ENCODE data around the gene MAFF.

Gene MAFF

DNA sequence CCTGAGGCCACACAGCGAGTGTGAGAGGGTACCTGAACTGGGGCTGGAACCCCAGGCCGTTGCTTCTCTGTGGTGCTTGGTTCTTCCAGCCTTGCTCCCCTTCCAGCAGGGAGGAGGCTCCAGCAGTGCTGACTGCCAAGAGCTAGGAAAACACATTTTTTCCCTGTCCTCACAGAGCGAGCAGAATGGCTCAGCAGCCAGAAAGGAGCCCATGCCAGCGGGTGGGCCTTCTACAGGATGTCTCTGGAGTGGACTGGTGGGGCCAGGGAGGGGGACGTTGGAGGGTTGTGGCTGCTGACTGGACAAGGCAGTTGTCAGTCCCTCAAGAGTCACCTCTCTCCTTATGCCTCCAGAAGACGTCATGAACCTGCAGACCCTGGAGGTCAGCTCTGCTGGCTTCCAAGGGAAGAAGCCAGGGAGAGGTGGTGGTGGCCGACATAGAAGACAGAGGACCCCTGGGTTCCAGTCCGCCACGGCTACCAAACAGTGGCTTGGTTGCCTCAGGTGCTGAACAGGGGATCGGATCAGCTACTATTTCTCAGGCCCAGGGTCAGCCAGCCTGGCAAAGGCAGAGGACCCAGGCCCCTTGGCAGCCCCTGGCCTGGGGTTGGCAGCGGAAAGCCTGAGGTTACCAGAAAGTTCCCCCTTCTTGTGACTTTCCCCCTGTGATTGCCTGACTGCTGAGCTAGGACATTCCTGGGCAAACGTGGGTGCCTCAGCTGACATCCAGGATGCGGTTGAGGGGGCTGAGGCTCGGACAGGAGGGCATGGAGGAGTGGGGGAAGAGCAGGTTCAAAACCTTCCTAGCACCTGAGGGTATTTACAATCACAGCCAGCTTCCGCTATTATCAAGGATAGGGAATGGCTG lies 3.7 kb downstream of the MAFF start:
- DNase-seq: no peak

DNA sequence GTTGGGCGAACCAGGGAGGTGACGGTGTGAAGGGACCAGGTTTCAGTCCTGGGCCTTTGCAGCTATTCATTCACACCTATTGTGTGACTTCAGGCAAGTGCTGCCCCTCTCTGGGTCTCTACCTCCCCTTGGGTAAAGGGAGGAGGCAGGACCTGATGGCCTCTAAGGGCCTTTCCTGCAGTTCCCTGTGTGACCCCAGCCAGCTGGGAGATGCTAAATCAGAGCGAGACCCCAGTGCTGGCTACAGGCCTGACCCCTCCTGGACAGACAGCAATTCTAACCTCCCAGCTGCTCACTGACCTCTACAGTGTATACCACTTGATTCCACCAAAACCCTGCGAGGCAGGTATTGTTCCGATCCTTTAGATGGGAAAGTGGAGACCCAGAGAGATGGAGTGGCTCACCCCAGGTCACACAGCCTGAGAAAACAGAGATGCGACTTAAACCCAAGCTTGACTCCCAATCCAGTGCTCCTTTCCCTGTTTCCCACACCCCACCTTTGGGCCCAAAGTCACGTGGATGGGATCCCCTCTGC lies 6.2 kb downstream of the MAFF start:
- no peak for DNase-seq

DNA sequence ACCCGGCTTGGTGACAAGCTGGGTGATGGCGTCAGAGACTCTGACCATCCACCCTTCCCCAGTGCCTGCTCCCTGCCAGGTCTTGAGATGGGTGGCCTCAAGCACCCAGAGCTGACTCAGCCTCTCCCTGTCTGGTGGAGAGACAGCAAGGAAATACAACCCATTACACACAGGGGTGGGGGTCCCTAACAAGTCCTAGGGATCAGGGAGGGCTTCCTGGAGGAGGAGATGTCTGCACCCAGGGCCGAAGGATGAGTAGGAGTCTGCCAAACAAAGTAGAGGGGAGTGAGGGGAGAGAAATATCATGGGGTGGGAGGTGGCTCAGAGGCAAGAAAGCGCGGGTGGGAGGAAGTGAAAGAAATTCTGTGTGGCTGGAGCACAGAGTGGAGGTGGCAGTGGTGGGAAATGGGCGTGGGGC lies 6.8 kb downstream of the MAFF start:
- DNase-seq: no peak

DNA sequence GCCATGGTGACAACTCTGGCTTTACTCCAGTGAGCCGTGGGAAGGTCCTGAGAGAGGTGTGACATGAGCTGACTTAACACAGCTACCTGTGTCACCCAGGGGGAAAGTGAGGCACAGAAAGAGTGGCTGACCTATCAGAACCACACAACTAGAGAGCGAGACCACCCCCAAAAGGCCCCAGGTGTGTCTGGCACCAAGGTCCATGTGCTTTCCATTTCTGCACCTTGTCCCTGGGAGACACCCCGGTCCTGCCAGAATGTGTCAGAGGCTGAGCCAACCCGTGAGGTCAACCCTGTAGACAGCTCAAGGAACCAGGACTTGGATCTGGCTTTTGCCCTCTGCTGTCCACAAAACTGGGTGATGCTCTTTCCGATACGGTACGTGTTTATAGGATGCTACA lies 9.8 kb downstream of the MAFF start:
- DNase-seq: no peak

DNA sequence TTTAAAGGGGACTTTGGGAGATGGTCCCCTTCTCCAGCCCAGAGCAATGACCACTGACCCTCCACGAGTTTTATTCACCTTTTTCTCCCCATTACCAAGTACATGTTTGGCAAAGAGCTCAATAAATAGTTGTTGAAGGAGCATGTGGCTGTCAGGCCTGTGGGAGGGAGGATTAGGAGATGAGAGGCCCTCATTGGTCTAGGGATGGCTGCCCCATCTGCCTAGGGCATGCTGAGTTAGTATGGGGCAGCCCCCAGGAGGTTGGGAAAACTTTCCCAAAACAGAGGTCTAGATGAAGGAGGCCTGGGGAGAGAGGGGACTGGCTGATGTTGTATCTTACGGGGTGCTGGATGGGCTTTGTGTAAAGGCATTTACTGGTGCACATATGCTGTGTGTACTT lies 10.6 kb downstream of the MAFF start:
- DNase-seq: no peak

DNA sequence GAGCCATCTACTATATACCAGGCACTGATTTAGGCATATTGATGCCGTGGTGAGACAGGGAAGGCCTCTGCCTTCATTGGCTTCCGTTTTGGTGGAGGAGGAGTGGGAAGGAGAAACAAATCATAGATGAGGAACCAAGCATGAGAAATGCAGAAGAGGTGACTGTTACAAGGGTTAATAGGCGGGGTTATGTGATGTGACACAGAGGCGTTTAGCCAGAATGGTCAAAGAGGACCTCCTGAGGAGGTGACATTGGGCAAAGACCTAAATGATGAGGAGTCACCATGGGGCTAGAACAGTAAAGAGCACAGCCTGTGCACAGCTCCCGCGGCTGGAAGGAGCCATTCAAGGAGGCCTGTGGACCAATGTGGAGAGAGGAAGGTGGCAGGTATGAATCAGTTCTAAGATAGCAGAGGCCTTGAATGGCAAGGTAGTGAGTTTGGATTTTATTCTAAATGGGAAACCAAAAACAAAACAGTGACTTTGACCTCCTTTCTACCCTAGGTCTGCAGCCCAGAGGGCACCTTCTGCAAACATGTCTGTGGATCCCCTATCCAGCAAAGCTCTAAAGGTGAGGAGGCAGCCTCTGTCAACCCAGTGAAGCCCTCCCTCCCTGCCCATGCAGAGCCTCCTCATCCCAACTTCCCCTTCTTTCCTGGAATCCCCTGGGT lies 11.7 kb downstream of the MAFF start:
- DNase-seq: no peak

DNA sequence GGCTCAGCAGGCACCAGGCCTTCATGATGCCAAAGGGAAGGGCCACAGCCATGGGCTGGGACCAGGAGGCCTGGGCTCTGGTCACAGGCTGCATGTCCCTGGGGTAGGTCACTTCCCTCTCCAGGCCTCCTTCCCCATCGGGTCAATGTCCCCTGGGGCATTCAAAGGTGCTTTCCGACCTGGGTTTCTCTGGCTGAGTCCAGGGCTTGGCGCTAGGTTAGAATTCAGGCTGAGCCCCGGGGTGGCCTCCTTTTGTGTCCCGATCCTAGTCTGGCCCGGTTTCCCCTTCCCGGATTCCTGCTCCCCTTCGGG lies 12.2 kb downstream of the MAFF start:
- no peak for DNase-seq

DNA sequence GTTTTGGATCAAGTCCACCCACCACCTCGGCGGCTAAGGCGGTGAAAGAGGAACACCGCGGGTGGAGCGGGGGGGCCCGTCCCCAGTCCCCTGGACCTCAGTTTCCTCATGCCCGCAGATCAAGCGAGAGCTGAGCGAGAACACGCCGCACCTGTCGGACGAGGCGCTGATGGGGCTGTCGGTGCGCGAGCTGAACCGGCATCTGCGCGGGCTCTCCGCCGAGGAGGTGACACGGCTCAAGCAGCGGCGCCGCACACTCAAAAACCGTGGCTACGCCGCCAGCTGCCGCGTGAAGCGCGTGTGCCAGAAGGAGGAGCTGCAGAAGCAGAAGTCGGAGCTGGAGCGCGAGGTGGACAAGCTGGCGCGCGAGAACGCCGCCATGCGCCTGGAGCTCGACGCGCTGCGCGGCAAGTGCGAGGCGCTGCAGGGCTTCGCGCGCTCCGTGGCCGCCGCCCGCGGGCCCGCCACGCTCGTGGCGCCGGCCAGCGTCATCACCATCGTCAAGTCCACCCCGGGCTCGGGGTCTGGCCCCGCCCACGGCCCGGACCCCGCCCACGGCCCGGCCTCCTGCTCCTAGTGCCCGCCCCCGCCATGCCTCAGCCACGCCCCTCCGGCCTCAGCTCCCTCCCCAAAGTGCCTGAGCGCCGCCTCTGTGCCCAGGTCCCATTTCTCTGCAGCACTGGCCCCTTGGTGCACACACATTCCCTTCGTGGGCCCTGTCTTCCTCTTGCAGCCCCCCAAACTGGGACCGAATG lies 12.7 kb downstream of the MAFF start:
- peak; percentile 85 for DNase-seq

DNA sequence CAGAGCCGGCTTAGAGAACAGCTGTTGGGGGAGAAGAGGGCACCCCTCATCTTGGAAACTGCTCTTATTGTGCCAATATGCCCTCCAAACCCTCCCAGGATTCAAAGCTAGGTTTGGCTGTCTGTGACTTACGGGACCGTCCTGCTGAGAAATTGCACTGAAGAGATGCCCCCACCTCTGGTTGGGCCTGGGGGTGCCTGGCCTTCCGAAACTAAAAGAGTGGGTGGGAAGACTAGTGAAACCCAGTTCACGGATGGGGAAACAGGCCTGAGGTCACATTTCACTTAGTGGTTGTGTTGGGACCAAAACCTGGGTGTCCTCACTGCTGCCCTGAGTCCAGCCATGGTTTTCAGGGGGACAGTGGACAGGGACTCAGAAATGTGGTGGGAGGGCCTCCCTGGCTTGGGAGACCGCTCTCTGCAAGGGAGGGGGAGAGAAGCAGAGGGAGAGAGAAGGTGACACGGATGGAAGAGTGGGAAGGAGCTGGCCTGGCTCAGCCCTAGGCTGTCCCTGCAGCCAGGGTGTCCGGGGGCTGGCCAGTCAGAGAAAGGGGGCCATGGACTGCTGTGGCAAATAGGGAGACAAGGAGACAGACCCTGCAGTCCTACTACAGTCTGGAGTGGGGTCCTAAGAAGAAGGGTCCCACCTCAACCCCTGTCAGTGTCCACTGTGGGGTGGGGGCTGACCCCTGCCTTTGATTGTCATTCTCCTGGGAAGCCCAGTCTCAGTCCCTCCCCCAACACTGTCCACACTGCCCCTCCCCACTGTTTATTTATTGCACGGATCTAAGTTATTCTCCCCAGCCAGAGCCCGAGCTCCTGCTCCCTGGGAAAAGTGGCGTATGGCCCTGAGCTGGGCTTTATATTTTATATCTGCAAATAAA lies 13.6 kb downstream of the MAFF start:
- no peak for DNase-seq

DNA sequence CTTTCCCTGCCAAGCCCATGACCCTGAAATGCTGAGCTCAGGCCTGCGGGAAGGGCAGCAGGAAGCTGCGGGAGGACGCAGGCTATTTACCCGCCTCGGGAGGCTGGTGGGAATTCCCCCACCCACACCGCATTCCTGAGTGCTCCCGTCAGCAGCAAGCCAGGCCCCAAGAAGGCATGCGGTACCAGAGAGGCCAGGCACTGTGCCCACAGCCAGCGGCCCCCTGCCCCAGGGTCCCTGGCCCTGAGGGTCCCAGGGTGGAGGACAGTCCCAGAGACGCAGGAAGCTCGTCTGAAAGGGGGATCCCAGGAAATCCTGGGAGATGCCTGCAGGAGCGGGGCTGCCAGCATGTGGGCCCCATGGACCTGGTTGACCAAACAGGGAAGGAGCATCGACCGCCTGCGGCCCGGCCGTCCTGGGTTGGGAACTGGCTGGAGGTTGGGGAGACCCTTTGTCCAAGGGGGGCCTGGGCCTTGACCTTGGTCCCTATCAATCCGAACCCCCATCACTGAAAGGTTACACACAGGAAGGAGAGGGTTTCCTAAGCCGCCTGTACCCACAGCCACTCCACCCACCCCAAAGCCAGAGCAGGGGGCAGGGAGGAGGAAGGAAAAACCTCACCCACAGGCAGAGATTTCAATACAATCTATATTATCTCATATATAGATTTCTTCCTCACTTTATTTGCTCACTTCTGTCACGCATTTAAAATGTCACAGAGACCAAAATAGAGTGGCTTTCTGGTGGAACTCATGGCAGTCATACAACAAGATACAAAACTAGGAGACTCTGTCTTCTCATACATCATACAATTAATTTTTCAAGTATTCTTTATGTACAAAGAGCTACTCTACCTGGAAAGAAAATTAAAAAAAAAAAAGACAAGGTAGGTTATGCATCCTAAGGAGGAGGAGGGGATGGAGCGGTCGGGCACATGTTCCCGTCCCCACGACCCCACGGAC lies 17.1 kb downstream of the MAFF start:
- DNase-seq: no peak

DNA sequence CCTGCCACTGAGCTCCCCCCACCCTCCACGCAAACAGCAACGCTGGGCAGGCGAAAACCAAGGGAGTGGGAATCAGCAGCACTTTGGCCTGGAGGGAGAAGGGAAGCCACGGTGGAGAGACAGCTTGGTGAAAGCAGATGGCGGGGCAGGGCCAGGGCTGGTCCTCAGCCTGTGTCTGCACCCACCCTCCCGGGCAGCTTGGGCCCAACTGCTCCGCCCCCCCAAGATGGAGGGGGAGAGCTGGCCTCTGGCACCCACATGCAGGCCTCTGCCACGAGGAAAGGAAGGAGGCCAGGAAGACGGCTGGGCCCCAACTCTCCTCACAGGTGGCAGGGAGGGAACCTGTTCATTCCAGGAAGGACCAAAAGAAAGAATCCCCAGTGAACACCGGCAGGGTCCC lies 17.8 kb downstream of the MAFF start:
- DNase-seq: no peak

DNA sequence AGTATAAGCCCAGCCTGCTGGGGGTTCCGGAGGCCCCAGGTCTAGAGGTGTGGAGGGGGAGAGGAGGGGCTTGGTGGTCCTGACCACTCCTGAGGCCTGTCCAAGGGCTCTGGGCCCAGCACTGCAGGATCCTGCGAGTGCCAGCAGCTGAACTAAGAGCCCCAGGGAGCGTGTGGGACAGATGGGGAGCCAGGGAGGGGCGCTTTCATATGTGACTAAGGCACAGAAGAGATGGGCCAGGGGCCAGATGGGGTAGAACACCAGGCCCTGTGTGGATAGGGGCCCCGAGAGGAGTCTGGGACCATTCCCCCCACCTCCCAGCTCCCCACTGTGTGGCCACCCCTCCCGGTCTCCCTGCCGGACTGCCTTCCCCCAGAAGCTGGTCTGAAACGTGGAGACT lies 18.4 kb downstream of the MAFF start:
- no peak for DNase-seq

DNA sequence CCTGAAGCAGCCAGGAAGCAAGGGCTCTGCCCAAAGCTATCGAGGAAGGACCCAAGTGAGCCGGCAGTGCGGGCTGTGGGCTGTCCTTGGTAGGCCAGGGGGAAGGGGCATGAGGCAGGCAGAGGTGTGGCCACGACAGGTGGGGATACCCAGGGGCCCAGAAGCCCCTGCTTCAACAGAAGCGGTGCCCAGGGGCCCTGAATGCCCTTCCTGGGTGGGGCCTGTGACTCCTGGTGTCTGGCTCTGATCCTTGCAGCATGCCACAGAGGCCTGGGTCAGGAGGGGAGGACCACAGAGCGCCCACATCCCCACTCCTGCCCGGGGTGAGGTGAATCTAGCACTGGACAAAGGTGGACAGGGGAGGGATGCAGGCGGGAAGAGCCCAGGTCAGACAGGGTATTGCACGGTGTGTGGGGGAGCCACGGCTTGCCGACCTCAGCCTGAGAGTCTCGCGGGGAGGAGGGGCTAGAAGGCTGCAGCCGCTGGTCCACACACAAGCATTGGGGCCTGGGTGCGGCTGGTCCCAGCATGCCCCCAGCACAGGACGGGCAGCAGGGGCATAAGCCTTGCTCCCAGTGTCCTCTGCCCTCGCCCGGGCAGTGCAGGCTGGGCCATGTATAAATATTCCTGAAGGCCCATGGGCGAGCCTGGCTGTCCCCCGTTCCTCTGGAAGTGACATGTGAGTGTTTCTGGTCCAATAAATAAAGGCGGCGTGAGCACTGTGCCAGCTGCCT lies 19.0 kb downstream of the MAFF start:
- DNase-seq: no peak

DNA sequence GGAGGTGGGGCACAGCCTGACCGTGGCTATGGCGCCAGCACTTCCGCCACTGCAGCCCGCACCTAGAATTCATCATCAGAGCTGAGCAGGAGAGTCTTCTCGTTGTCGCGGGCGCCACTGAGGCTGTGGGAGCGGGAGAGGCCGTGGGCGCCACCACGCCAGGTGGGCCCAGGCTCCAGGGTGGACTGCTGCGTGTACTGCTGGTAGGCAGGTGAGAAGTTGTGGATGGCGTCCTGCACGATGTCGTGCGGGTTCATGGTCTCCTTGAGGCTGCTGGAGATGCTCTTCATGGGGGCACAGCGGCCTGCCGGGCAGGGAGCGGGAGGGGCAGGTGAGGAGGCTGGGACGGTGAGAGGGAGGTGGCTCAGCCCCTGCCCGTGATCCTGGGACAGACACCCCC lies 19.6 kb downstream of the MAFF start:
- DNase-seq: no peak

DNA sequence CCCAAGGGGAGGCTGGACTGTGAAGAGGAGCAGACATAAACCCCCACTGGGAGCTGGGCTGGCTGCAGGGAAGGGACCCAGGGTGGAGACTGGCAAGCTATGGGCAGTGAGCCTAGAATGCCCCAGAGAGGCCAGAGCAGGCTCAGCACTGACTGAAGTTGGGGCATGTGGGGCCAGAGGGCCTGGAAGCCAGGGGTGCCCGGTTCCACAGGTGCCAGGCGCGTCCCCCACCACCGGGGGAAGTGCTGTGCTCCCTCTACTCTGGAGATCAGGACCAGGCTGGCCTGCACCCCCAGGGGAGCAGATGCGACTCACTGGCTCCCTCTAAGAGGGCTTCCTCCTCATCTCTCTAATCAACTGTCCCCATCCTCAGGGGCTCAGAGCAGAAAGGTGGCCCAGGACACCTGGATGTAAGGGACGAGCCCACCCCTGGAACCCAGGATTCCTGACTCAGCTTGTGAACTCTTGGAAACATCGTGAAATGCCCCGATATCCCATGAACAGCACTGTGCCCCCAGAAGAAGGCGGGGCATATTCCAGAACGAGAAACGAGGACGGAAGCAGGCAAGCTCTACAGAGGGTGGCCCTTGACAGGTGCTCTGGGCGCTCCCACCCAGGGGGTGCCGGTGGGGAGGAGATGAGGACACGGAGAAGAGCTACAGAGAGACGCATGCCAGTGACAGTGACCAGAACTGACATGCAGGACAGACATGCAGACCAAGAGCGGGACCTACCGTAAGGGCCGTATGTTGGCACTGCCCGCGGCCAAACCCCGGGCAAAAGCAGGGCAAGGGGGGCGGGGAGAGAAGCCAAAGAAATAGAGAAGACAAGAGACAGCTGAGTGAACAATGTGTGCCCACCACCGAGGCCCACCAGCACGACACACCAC lies 20.4 kb downstream of the MAFF start:
- no peak for DNase-seq

DNA sequence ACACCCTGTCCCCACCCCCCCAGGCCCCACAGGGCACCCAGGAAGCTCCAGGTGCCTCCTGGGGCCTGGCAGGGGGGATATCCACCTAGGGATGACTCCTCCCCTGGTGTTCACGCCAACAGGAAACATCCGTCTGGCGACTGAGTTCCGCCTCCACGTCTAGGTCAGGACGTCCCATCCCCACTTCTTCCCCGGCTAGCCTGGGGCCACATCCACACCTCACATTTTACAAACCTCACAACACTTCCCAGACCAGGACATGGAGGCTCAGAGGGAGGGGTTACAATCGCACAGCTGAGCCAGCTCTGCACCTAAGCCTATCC lies 21.0 kb downstream of the MAFF start:
- DNase-seq: no peak

DNA sequence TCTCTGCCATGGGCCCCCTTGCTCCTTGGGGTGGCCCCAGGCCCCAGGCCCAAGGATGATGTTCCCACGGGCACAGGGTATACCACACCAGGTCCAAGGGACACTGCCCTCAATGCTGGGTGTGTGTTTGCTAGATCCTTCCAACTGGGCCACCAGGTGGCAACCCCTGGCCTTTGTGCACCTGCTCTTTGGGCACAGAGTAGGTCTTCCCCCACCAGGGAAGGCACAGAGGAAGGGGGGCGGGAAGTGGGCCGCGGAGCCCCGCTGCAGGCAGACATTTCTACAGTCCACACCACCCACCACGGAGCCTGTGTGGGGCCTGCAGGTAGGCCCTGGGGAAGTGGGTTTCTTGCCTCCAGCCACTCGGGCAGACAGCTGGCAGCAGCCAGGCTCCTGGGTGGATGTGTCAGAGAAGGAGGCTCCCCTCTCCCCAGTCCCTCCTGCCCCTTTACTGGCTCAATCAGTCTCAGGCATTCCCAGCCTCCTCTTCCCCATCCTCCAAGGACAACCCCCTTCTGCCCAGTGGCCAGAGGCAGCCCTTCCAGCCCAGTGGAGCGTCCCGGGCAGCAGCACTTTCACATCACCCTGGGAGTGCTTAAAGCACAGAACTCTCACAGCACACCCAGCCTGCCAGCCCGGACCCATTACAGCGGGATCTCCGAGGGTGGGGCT lies 21.6 kb downstream of the MAFF start:
- no peak for DNase-seq

DNA sequence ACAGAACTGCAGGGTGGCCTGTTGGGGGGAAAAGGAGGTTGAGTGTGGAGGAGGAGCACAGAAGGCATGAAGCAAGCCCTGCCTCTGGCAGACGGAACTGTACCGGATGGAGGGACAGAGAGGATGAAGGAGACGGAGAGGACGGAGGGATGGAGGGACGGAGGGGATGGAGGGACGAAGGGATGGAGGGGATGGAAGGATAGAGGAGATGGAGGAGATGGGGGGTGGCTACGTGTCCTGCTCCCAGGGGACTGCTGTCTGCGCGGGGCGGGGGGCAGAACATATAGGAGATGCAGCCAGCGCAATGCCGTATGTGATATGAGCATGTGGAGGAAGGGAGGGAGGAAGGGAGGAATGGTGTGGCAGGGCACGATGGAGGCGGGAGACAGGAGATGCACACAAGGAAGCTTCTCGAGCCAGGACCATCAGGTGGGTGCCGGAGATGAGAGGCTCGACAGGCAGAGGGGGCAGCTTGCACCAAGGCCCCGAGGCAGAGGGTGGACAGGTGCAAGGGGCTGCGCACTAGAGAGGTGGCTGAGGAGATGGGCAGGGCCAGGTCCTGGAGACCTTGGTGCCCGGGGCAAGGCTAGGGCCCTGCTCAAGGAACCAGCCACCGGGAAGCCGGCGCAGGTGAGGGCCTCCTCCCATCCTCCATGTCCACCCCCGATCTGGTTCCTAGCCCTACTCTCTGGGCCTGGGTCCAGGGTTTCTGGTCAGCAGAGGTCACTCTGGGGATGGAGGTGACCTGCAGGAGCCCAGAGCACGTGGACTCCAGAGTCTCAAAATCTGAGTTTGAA lies 25.3 kb downstream of the MAFF start:
- no peak for DNase-seq

Data from RPMI8226 (cell line).